Measurements from ENCODE around the gene MYOCD. TPM values are rescaled to one million over a fixed set of nuclear protein-coding genes. Genes with fewer than 3 reads are reported as not detected.

The MYOCD gene
- total RNA-seq, 4 donors from 2014 or later, result 96.2 to 211 (median 124) TPM

DNA sequence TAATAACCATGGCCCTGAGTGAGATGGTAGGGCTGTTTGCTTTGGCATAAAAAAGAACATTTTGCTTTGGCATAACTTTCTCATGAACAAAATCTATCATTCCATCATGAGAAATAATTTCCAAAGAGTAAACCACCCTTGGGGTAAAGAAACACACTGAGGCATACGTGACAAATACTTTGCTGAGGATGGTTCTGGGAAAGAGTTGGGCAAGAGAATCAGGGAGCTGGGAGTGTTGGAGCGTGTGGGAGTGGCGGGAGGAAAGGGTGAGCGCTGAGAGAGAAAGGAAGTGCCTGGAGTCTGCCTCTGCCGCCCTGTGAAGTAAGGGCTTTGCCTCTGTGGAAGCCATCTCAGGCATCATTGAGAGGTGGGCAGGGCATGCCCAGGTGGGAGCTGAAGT is 63.4 kb downstream of the MYOCD start:
- Histone ChIP-seq H3K27ac (replicated peaks in 1 of 4) (peak overlapping the region; percentile 69 to 82 (median 77)), H3K36me3 (peaks cover 0 to 3% (median 0%) of the 10 kb centered on the region in 4 donors), H3K9me3 (no peaks in the 10 kb centered on the region), H3K4me3 (no peak overlapping the region), H3K4me1 (peaks cover 16 to 51% (median 35%) of the 10 kb centered on the region in 4 donors), H3K27me3 (no peaks in the 10 kb centered on the region)
- intact Hi-C loops (cut with DNase I), result loop anchor here (5.0 kb wide), 1 partner anchor 37 kb away; no protein-coding TSS in a partner anchor
- TF ChIP-seq POLR2AphosphoS5 (IDR thresholded peaks at IDR 0.05) (no peak), POLR2A (IDR thresholded peaks at IDR 0.05; ENCODE audit: low read depth) (no peak), CTCF (IDR thresholded peaks at IDR 0.05) (no peak), EP300 (IDR thresholded peaks at IDR 0.05) (no peak)
- DNase-seq (ENCODE audit: extremely low spot score), result peak; percentile 66
- 74% methylated on average over 5 of the region's 5 CpGs for WGBS

DNA sequence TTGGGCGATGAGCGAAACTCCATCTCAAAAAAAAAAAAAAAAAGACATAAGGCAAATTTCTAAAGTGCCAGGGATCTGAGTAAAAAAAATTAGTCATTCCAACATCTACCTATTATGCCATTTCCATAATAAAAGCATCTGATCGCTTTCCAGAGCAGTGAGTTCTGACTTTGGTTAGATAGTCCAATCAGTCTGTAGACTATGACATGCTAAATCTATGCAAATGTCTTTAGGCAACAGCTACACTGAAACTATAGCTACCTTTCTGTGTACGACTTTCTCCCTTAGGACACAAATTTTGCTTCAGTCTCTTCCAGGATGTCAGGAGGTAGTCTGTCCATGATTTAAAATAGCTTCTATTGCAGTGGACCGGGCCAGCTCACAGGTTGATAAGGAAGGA is 64.7 kb downstream of the MYOCD start:
- TF ChIP-seq CTCF (IDR thresholded peaks at IDR 0.05) (no peak), POLR2A (IDR thresholded peaks at IDR 0.05; ENCODE audit: low read depth) (no peak), POLR2AphosphoS5 (IDR thresholded peaks at IDR 0.05) (no peak), EP300 (IDR thresholded peaks at IDR 0.05) (no peak)
- H3K27me3 ChIP-seq, result no peaks in the 10 kb centered on the region
- H3K36me3 ChIP-seq, result peaks cover 0 to 3% (median 0%) of the 10 kb centered on the region in 4 donors
- H3K4me3 ChIP-seq, result no peak overlapping the region
- 81% methylated on average over 5 of the region's 5 CpGs for whole genome bisulfite sequencing
- peak; percentile 12 for DNase-seq (ENCODE audit: extremely low spot score)
- intact Hi-C loops (cut with DNase I), result no loop called here
- no peaks in the 10 kb centered on the region for H3K9me3 ChIP-seq
- peaks cover 19 to 65% (median 44%) of the 10 kb centered on the region in 4 donors for H3K4me1 ChIP-seq
- peak overlapping the region; percentile 69 to 82 (median 77) for H3K27ac ChIP-seq (replicated peaks in 1 of 4)

DNA sequence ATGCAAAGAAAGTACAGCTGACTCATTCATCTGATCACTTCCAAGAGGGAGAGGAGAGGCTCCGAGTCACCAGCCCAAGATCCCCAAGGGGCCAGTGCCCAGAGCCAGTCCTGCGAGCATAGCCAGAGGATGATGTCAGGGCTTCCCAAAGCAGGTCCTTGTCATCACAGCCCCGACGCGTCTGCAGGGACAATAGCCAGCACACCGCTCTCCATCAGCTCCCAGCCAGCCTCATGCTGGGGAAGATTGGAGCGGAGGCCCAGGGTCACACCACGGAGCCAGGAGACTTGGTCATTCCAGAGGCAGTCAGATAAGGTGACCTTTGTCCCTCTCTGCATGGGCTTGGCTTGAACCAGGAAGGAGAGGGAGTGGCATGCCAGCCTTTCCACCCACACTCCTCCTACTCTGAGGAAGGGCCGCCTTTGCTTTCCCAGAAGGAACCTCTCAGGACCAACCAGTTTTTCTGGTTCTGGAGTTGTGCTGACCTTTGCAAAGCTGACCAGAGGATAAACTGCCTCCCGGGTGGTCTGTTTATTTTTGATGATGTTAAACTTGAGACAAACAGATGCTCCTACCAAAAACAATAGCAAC is 65.3 kb downstream of the MYOCD start:
- intact Hi-C loops (cut with DNase I), result no loop called here
- no peaks in the 10 kb centered on the region for H3K27me3 ChIP-seq
- H3K36me3 ChIP-seq, result peaks cover 0 to 3% (median under 1%) of the 10 kb centered on the region in 4 donors
- no peak for DNase-seq (ENCODE audit: extremely low spot score)
- no peaks in the 10 kb centered on the region for H3K9me3 ChIP-seq
- 14% methylated on average over 10 of the region's 10 CpGs for WGBS
- H3K4me3 ChIP-seq, result no peak overlapping the region
- peaks cover 24 to 69% (median 50%) of the 10 kb centered on the region in 4 donors for H3K4me1 ChIP-seq
- peak overlapping the region; percentile 69 to 82 (median 77) for H3K27ac ChIP-seq (replicated peaks in 1 of 4)
- TF ChIP-seq POLR2AphosphoS5 (IDR thresholded peaks at IDR 0.05) (peak; percentile 55 to 64), CTCF (IDR thresholded peaks at IDR 0.05) (no peak)

- H3K9me3 ChIP-seq, result no peaks in the 10 kb centered on the region
- 88% methylated on average over 8 of the region's 8 CpGs for WGBS
- no peak for TF ChIP-seq EP300 (IDR thresholded peaks at IDR 0.05)
- no peak for TF ChIP-seq POLR2A (IDR thresholded peaks at IDR 0.05; ENCODE audit: low read depth)
- TF ChIP-seq POLR2AphosphoS5 (IDR thresholded peaks at IDR 0.05), result no peak
- no peak for TF ChIP-seq CTCF (IDR thresholded peaks at IDR 0.05)
- intact Hi-C loops (cut with DNase I), result no loop called here
- H3K36me3 ChIP-seq, result peaks cover 0 to 10% (median 7%) of the 10 kb centered on the region in 4 donors
- no peak overlapping the region for H3K4me3 ChIP-seq
- H3K4me1 ChIP-seq, result peaks cover 24 to 61% (median 48%) of the 10 kb centered on the region in 4 donors
- peak overlapping the region; percentile 69 to 82 (median 77) for H3K27ac ChIP-seq (replicated peaks in 1 of 4)
- no peaks in the 10 kb centered on the region for H3K27me3 ChIP-seq
- no peak for DNase-seq (ENCODE audit: extremely low spot score)
These were observed 66.1 kb downstream of the MYOCD start for GRCh38 chr17:12731839-12732238.

All from esophagus muscularis mucosa (tissue), 4 donors.